ENCODE results near the gene FLOT2. TPM values are rescaled to one million over a fixed set of nuclear protein-coding genes. Genes with fewer than 3 reads are reported as not detected.

Gene FLOT2
- total RNA-seq, 1 donor from 2014 or later = 143 TPM

GRCh38 chr17:28911411-28912045 is 14.0 kb upstream of the FLOT2 start:
- Mint-ChIP-seq H3K27ac (ENCODE audit: unreplicated experiment) (no peak overlapping the region), H3K27me3 (ENCODE audit: unreplicated experiment) (peaks cover 5% of the 10 kb centered on the region), H3K9me3 (ENCODE audit: unreplicated experiment) (no peaks in the 10 kb centered on the region)

DNA sequence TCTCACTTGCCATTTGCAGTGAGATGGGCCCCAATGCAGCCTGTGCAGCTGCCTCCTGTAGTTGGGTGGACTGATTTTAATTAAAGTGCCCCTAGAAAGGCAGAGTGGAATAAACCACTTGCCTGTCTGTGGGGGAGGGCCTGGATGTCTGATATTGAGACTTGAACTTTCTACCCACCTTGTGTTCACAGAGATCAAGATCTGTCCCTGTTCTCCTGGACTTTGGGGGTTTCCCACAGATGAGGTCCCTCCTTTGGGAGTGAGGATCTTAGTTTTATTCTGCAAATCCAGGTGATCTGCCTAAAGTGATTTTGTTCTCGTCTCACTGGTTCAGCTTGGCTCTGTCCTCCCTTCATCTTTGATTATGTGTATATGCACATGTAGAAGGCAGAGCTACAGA is 13.0 kb upstream of the FLOT2 start:
- H3K9me3 Mint-ChIP-seq (ENCODE audit: unreplicated experiment) = peaks cover under 1% of the 10 kb centered on the region
- H3K4me3 Mint-ChIP-seq (ENCODE audit: unreplicated experiment) = no peak overlapping the region
- H3K27ac Mint-ChIP-seq (ENCODE audit: unreplicated experiment) = no peak overlapping the region
- H3K27me3 Mint-ChIP-seq (ENCODE audit: unreplicated experiment) = peaks cover 2% of the 10 kb centered on the region
- TF ChIP-seq, protein P1, sequence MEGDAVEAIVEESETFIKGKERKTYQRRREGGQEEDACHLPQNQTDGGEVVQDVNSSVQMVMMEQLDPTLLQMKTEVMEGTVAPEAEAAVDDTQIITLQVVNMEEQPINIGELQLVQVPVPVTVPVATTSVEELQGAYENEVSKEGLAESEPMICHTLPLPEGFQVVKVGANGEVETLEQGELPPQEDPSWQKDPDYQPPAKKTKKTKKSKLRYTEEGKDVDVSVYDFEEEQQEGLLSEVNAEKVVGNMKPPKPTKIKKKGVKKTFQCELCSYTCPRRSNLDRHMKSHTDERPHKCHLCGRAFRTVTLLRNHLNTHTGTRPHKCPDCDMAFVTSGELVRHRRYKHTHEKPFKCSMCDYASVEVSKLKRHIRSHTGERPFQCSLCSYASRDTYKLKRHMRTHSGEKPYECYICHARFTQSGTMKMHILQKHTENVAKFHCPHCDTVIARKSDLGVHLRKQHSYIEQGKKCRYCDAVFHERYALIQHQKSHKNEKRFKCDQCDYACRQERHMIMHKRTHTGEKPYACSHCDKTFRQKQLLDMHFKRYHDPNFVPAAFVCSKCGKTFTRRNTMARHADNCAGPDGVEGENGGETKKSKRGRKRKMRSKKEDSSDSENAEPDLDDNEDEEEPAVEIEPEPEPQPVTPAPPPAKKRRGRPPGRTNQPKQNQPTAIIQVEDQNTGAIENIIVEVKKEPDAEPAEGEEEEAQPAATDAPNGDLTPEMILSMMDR (IDR thresholded peaks at IDR 0.05; ENCODE audit: partially characterized antibody, unreplicated experiment) = no peak
- peaks cover 5% of the 10 kb centered on the region for H3K36me3 Mint-ChIP-seq (ENCODE audit: unreplicated experiment)
- no peak for DNase-seq
- H3K4me1 Mint-ChIP-seq (ENCODE audit: low read depth, unreplicated experiment) = peaks cover 2% of the 10 kb centered on the region

More at GRCh38 chr17:28911411-28912045, 14.0 kb upstream of the FLOT2 start:
- Mint-ChIP-seq H3K4me3 (ENCODE audit: unreplicated experiment) (no peak overlapping the region), H3K36me3 (ENCODE audit: unreplicated experiment) (peaks cover 8% of the 10 kb centered on the region), H3K4me1 (ENCODE audit: low read depth, unreplicated experiment) (peaks cover 2% of the 10 kb centered on the region)
- DNase-seq = no peak
- TF ChIP-seq, protein P1 (IDR thresholded peaks at IDR 0.05; ENCODE audit: partially characterized antibody, unreplicated experiment) = no peak

DNA sequence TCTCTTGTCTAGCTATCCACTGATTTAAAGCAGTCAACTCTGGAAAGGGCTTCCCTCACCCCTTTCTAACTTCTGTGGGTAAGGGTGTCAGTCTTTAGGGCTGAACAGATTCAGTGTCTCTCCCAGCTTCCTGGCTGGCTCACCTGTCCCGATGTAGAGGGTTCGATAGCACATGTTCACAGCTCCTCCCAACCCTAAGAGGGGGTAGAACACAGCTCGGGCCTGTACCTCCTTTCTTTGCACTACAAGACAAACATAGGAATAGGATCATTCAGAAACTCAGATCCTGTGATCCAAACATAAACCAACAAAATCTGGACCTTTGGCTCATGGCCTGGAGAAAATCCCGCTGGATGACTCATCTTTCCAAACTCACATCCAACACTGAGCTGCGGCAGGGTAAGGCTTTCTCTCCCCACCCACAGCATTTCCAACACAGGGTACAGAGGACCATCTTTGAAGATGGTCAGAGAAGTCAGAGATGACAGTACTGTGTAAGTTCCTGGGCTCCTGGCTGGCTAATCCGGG is 11.2 kb upstream of the FLOT2 start:
- TF ChIP-seq, protein P1 (IDR thresholded peaks at IDR 0.05; ENCODE audit: partially characterized antibody, unreplicated experiment) = no peak
- no peak overlapping the region for H3K4me3 Mint-ChIP-seq (ENCODE audit: unreplicated experiment)
- peaks cover 4% of the 10 kb centered on the region for H3K9me3 Mint-ChIP-seq (ENCODE audit: unreplicated experiment)
- no peaks in the 10 kb centered on the region for H3K36me3 Mint-ChIP-seq (ENCODE audit: unreplicated experiment)
- DNase-seq = no peak
- peaks cover 4% of the 10 kb centered on the region for H3K27me3 Mint-ChIP-seq (ENCODE audit: unreplicated experiment)
- no peak overlapping the region for H3K27ac Mint-ChIP-seq (ENCODE audit: unreplicated experiment)
- H3K4me1 Mint-ChIP-seq (ENCODE audit: low read depth, unreplicated experiment) = peaks cover 6% of the 10 kb centered on the region

DNA sequence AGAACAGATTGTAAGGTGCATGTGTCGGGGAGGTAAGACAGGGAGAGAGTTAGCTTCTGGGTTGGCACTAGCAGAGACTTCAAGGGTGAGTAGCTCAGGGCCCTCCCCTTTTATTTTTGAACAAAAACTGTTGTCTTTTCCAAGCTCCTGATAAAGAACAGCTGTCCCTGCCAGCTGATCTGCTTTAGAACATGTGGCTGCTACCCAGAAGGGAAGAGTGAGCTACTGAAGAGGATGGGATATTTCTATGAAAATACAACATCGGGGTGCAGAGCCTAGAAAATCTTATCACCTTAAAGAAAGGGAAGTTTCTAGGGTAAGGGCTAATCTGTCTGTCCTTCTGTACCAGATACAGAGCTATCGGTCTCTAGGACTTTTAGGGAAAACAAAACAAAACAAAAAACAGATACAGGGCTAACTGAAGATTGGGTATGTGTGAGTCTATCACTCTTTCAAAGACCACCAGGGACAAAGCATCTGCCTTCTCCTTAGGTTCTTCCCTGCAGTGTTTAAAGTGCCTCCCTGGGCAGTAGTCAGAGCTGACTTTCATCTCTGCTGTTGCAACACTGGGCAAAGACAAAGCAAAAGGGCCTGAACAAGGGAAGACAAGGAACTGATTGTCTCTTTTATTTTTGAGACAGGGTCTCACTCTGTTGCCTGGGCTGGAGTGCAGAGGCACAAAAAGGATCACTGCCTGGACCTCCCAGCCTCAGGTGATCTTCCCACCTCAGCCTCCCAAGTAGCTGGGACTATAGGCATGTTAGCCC is 10.4 kb upstream of the FLOT2 start:
- Mint-ChIP-seq H3K36me3 (ENCODE audit: unreplicated experiment) (no peaks in the 10 kb centered on the region), H3K27ac (ENCODE audit: unreplicated experiment) (peak overlapping the region; percentile 22), H3K4me3 (ENCODE audit: unreplicated experiment) (no peak overlapping the region)

More for the DNA sequence above, 10.4 kb upstream of the FLOT2 start:
- H3K4me1 Mint-ChIP-seq (ENCODE audit: low read depth, unreplicated experiment) = peaks cover 6% of the 10 kb centered on the region
- H3K27me3 Mint-ChIP-seq (ENCODE audit: unreplicated experiment) = peaks cover 4% of the 10 kb centered on the region
- DNase-seq = no peak
- TF ChIP-seq, protein P1 (IDR thresholded peaks at IDR 0.05; ENCODE audit: partially characterized antibody, unreplicated experiment) = no peak
- peaks cover 10% of the 10 kb centered on the region for H3K9me3 Mint-ChIP-seq (ENCODE audit: unreplicated experiment)

Measured in glutamatergic neuron (in vitro differentiated cells).